ENCODE data around the gene TMEM132C.

The TMEM132C gene

DNA sequence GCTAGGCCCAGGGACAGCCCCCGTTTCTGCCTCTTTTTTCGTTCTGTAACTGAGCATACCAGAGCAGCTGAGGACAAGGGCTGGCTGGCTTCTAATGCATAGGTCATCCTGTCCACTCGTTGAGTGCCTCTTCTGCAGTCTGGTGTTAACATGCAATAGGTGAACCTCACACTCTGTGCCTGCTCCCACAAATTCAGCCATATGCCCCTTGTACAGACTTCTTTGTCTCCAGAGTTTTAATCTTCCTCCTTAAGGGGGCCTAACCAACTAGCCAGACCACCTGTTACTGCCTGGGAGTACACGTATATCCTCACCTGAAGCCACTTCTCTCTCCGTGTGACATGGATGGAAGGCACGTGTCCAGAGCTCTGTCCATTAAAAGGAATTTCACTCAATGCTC lies 445.7 kb downstream of the TMEM132C start:
- TF ChIP-seq, protein P1, sequence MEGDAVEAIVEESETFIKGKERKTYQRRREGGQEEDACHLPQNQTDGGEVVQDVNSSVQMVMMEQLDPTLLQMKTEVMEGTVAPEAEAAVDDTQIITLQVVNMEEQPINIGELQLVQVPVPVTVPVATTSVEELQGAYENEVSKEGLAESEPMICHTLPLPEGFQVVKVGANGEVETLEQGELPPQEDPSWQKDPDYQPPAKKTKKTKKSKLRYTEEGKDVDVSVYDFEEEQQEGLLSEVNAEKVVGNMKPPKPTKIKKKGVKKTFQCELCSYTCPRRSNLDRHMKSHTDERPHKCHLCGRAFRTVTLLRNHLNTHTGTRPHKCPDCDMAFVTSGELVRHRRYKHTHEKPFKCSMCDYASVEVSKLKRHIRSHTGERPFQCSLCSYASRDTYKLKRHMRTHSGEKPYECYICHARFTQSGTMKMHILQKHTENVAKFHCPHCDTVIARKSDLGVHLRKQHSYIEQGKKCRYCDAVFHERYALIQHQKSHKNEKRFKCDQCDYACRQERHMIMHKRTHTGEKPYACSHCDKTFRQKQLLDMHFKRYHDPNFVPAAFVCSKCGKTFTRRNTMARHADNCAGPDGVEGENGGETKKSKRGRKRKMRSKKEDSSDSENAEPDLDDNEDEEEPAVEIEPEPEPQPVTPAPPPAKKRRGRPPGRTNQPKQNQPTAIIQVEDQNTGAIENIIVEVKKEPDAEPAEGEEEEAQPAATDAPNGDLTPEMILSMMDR (IDR thresholded peaks at IDR 0.05; ENCODE audit: extremely low read depth, missing control alignments) = no peak
- DNase-seq (ENCODE audit: low spot score) = no peak

DNA sequence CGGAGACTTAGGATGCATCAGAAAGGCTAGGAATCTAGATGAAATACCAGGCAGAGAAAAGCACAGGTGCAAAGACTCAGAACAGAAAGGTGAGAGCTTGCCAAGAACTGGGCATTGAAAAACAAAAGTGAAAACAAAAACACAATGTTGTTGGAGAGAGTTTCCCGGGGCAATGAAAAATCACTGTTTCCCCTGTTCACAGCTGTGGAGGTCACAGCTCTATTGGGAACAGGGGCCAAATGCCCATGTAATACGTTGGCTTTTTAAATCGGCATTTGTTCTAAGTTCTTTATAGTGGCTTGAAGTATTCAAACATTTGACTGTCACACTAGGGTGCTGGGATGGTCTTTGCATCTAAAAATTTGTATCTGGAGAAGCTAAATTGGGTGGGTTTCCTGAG lies 448.5 kb downstream of the TMEM132C start:
- TF ChIP-seq, protein P1 (IDR thresholded peaks at IDR 0.05; ENCODE audit: extremely low read depth, missing control alignments) = no peak
- no peak for DNase-seq (ENCODE audit: low spot score)

DNA sequence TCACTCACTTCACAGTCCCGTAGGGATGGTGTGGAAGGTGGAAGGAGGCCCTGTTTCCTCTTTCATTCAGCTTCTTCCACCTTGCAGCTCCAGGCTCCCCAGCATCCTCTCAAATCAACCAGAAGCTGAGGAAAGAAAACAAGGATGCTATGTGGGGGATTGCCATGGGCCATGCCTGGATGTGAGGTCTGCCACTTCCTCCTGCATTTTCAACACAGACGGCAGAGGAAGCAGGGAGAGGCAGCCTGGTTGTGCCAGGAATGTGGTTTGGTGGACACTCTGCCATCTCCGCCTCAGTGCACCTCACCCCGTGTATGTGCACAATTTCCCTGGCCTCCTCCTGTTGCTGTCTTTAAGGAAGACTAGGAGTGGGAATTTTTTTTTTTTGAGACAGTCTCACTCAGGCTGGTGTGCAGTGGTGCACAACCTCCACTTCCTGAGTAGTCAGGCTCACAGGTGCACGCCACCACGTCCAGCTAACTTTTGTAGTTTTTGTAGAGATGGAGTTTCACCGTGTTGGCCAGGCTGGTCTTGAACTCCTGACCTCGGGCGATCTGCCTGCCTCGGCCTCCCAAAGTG lies 457.6 kb downstream of the TMEM132C start:
- no peak for DNase-seq (ENCODE audit: low spot score)
- TF ChIP-seq, protein P1 (IDR thresholded peaks at IDR 0.05; ENCODE audit: extremely low read depth, missing control alignments) = no peak

GRCh38 chr12:128726886-128727285 lies 459.9 kb downstream of the TMEM132C start:
- TF ChIP-seq, protein P1 (IDR thresholded peaks at IDR 0.05; ENCODE audit: extremely low read depth, missing control alignments) = no peak
- DNase-seq (ENCODE audit: low spot score) = no peak

GRCh38 chr12:128727461-128727860 lies 460.5 kb downstream of the TMEM132C start:
- TF ChIP-seq, protein P1 (IDR thresholded peaks at IDR 0.05; ENCODE audit: extremely low read depth, missing control alignments) = no peak
- DNase-seq (ENCODE audit: low spot score) = no peak

DNA sequence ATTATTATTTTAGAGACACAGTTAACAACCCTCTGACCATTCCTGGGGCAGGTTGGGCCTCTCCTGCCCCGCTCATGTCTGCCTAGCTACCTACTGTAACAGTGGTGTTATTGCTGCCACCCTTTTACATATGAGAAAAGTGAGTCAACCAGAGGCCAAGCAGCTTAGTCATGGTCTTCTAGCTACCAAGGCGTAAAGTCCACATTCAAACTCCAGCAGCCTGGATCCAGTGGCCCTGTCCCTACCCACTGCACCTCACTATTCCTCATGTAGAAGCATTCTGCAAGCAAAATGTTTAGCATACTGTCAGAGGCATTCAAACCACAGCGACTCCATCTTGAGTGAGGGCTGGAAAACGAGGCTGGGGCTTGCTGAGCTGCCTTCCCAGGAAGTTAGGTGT lies 461.0 kb downstream of the TMEM132C start:
- TF ChIP-seq, protein P1 (IDR thresholded peaks at IDR 0.05; ENCODE audit: extremely low read depth, missing control alignments) = no peak
- DNase-seq (ENCODE audit: low spot score) = no peak

DNA sequence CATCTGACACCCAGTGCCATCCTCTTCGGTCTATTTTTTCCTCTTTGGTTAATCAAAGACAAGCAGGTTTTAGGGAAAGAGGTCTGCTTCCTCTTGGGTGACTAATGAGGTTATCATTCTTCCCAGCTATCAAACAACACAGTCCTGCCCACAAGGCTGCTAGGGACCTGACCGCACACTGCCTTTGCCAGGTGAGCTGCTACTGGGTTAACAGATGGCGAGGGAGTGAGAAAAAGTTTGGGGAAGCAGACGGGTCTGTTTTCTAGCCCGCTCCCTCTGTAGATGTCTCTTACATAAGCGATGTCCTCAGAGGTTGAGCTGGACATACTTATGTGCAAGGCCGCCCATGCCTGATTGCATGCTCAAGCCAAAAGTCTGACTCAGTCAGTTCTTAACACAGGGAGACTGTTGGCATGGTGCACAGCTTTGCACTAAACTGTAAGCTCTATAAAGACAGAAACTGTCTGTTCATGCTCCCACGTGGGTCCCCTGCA lies 462.7 kb downstream of the TMEM132C start:
- TF ChIP-seq, protein P1 (IDR thresholded peaks at IDR 0.05; ENCODE audit: extremely low read depth, missing control alignments) = no peak
- DNase-seq (ENCODE audit: low spot score) = no peak

All from GM20000 (cell line).